C4-2B (cell line): ENCODE data around the gene KRT3.

Experiments used
- CTCF ChIP-seq: fragments of 450-650 bp; conservative IDR thresholded peaks from 2 replicates; pipeline ENCODE4 v1.5.1; 2017; ENCODE audit warnings: mild to moderate bottlenecking
- ZFX ChIP-seq: fragments of 450-650 bp; IDR thresholded peaks from 2 replicates; pipeline ENCODE4 v1.6.1; 2017

GRCh38 chr12:52806169-52806811 lies 10.4 kb upstream of the KRT3 start:
- no peak for TF ChIP-seq CTCF
- TF ChIP-seq ZFX = no peak
